ENCODE results near the gene SLC25A39. TPM values are rescaled to one million over a fixed set of nuclear protein-coding genes. Genes with fewer than 3 reads are reported as not detected.

The SLC25A39 gene
- total RNA-seq, 3 donors from 2014 or later (not counting 1 experiment from before 2014, with no cell fraction given) = 82.4 to 105 (median 97.9) TPM

DNA sequence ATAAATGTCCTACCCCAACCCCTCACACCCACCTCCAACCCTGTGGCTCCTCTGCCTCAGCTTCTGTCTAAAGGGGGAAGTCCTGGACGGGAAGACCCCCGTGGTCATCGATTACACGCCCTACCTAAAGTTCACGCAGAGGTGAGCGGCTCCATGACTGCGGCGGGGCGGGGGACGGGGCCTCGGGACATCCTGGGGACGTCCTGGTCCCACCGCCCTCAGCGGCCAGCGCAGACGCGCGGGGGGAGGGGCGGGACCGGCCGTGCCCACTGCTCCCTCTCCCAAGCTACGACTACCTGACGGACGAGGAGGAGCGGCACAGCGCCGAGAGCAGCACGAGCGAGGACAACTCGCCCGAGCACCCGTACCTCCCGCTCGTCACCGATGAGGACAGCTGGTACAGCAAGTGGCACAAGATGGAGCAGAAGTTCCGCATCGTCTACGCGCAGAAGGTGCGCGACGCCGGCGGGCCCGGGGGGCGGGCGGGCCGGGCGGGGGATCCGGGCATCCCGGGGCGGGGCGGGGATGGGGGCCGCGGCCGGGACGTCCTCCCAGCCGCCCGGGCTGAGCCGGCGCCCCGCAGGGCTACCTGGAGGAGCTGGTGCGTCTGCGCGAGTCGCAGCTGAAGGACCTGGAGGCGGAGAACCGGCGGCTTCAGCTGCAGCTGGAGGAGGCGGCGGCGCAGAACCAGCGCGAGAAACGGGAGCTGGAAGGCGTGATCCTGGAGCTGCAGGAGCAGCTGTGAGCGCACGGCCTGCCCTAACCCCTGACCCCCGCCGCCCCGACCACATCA is 9.6 kb downstream of the SLC25A39 start:
- Histone ChIP-seq H3K4me1 (ENCODE audit: control insufficient read depth, insufficient read depth, low read length) (peaks cover 11% of the 10 kb centered on the region), H3K4me3 (ENCODE audit: low read length) (peak overlapping the region; percentile 23), H3K27me3 (ENCODE audit: control insufficient read depth, insufficient read depth, low read length) (peaks cover 24% of the 10 kb centered on the region), H3K27ac (ENCODE audit: low read length) (no peak overlapping the region), H3K36me3 (ENCODE audit: control insufficient read depth, insufficient read depth, low read length) (peaks cover 6% of the 10 kb centered on the region), H3K9me3 (ENCODE audit: control insufficient read depth, insufficient read depth, low read length) (no peaks in the 10 kb centered on the region)
- peak overlapping the region; percentile 75 for H3K4me3 Mint-ChIP-seq
- no peaks in the 10 kb centered on the region for H3K9me3 Mint-ChIP-seq
- H3K36me3 Mint-ChIP-seq = no peaks in the 10 kb centered on the region
- TF ChIP-seq, protein P1, sequence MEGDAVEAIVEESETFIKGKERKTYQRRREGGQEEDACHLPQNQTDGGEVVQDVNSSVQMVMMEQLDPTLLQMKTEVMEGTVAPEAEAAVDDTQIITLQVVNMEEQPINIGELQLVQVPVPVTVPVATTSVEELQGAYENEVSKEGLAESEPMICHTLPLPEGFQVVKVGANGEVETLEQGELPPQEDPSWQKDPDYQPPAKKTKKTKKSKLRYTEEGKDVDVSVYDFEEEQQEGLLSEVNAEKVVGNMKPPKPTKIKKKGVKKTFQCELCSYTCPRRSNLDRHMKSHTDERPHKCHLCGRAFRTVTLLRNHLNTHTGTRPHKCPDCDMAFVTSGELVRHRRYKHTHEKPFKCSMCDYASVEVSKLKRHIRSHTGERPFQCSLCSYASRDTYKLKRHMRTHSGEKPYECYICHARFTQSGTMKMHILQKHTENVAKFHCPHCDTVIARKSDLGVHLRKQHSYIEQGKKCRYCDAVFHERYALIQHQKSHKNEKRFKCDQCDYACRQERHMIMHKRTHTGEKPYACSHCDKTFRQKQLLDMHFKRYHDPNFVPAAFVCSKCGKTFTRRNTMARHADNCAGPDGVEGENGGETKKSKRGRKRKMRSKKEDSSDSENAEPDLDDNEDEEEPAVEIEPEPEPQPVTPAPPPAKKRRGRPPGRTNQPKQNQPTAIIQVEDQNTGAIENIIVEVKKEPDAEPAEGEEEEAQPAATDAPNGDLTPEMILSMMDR (IDR thresholded peaks at IDR 0.05) = no peak
- no peak overlapping the region for H3K27ac Mint-ChIP-seq
- H3K27me3 Mint-ChIP-seq (ENCODE audit: low read depth in 2 of 2) = peaks cover 29 to 38% of the 10 kb centered on the region in 2 donors
- intact Hi-C loops (cut with micrococcal nuclease) = no loop called here
- peaks cover 8 to 13% of the 10 kb centered on the region in 2 donors for H3K4me1 Mint-ChIP-seq
- peak; percentile 37 to 52 (median 44) for ATAC-seq
- 1% methylated on average over 81 of the region's 81 CpGs for whole genome bisulfite sequencing (ENCODE audit: insufficient coverage)
- DNase-seq = peak in 1 of 2 donors; percentile 55

DNA sequence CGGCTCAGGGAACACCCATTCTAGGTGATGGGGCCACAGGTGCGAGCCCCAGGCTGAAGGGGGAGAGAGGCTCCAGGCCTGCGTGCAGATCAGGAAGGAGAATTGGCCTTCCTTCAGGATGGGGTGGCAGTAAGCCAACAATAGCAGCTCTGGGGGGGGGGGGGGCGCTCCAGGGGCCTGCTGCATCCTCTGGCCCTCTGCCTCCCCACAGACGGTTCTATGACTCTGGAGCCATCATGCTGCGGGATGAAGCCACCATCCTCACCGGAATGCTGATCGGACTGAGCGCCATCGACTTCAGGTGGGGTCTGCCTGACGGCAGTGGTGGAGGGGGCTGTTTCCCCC is 10.1 kb downstream of the SLC25A39 start:
- Mint-ChIP-seq H3K27ac (no peak overlapping the region), H3K4me3 (peak overlapping the region; percentile 37), H3K27me3 (ENCODE audit: low read depth in 2 of 2) (peaks cover 29 to 41% of the 10 kb centered on the region in 2 donors), H3K4me1 (peaks cover 8 to 18% of the 10 kb centered on the region in 2 donors), H3K36me3 (no peaks in the 10 kb centered on the region), H3K9me3 (no peaks in the 10 kb centered on the region)
- no peak for ATAC-seq
- peaks cover 12% of the 10 kb centered on the region for H3K4me1 ChIP-seq (ENCODE audit: control insufficient read depth, insufficient read depth, low read length)
- TF ChIP-seq, protein P1 (IDR thresholded peaks at IDR 0.05) = no peak
- no peak overlapping the region for H3K4me3 ChIP-seq (ENCODE audit: low read length)
- H3K27ac ChIP-seq (ENCODE audit: low read length) = no peak overlapping the region
- WGBS (ENCODE audit: insufficient coverage) = 43% methylated on average over 5 of the region's 11 CpGs
- intact Hi-C loops (cut with micrococcal nuclease) = no loop called here
- H3K27me3 ChIP-seq (ENCODE audit: control insufficient read depth, insufficient read depth, low read length) = peaks cover 24% of the 10 kb centered on the region
- DNase-seq = no peak
- H3K9me3 ChIP-seq (ENCODE audit: control insufficient read depth, insufficient read depth, low read length) = no peaks in the 10 kb centered on the region
- peaks cover under 1% of the 10 kb centered on the region for H3K36me3 ChIP-seq (ENCODE audit: control insufficient read depth, insufficient read depth, low read length)

DNA sequence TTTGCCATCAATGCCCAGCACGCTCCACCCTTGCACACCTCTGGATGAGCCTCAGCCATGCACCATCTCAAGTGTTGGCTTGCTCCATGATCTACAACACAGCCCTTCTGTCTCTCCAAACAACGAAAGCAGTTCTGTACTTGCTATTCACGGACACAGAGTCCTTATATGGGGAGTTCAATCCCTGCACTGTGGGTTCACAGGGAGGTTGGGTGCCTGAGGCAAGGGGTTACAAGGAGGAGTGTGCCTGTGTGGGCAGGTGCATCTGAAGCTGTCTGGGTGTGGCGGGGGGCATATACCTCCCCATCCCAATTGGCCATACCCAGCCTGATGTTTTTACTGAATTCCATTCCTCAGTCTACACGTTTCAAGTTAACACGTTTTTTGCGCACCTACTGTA is 10.6 kb downstream of the SLC25A39 start:
- H3K27ac Mint-ChIP-seq = no peak overlapping the region

More for the DNA sequence above, 10.6 kb downstream of the SLC25A39 start:
- intact Hi-C loops (cut with micrococcal nuclease) = no loop called here
- no peaks in the 10 kb centered on the region for H3K9me3 ChIP-seq (ENCODE audit: control insufficient read depth, insufficient read depth, low read length)
- Mint-ChIP-seq H3K4me3 (no peak overlapping the region), H3K9me3 (no peaks in the 10 kb centered on the region), H3K36me3 (no peaks in the 10 kb centered on the region), H3K27me3 (ENCODE audit: low read depth in 2 of 2) (peaks cover 29 to 43% of the 10 kb centered on the region in 2 donors), H3K4me1 (peaks cover 8 to 19% of the 10 kb centered on the region in 2 donors)
- no peak for ATAC-seq
- no peak overlapping the region for H3K27ac ChIP-seq (ENCODE audit: low read length)
- H3K4me1 ChIP-seq (ENCODE audit: control insufficient read depth, insufficient read depth, low read length) = peaks cover 16% of the 10 kb centered on the region
- TF ChIP-seq, protein P1 (IDR thresholded peaks at IDR 0.05) = no peak
- H3K4me3 ChIP-seq (ENCODE audit: low read length) = no peak overlapping the region
- H3K27me3 ChIP-seq (ENCODE audit: control insufficient read depth, insufficient read depth, low read length) = peaks cover 24% of the 10 kb centered on the region
- H3K36me3 ChIP-seq (ENCODE audit: control insufficient read depth, insufficient read depth, low read length) = no peaks in the 10 kb centered on the region
- DNase-seq = no peak
- WGBS (ENCODE audit: insufficient coverage) = 96% methylated on average over 6 of the region's 7 CpGs

Measured in natural killer cell (primary cell).